HG03354 (cell line): Measurements from ENCODE around the gene MEGF11.

Experiments
- ATAC-seq: cut with Tn5 transposase; IDR thresholded peaks from one replicate; pipeline ENCODE4 v1.9.1; 2021; ENCODE audit warnings: mild to moderate bottlenecking; ENCODE audit not compliant: unreplicated experiment, poor library complexity, severe bottlenecking

Gene MEGF11

GRCh38 chr15:65919353-65919752, 334.2 kb downstream of the MEGF11 start:
- no peak for ATAC-seq

GRCh38 chr15:65918945-65919344, 334.6 kb downstream of the MEGF11 start:
- ATAC-seq = no peak

- no peak for ATAC-seq
Observed at GRCh38 chr15:65918357-65918920, 335.1 kb downstream of the MEGF11 start.

- ATAC-seq = no peak
Observed at GRCh38 chr15:65917936-65918335, 335.6 kb downstream of the MEGF11 start.

- ATAC-seq = peak; percentile 8
Observed at GRCh38 chr15:65917407-65917756, 336.2 kb downstream of the MEGF11 start.

GRCh38 chr15:65916664-65917406, 336.7 kb downstream of the MEGF11 start:
- ATAC-seq = peak; percentile 71

- no peak for ATAC-seq
Observed at GRCh38 chr15:65916041-65916663, 337.4 kb downstream of the MEGF11 start.

GRCh38 chr15:65914981-65915925, 338.3 kb downstream of the MEGF11 start:
- no peak for ATAC-seq

GRCh38 chr15:65914386-65914785, 339.2 kb downstream of the MEGF11 start:
- no peak for ATAC-seq

- ATAC-seq = no peak
Observed at GRCh38 chr15:65913631-65914199, 339.8 kb downstream of the MEGF11 start.

- no peak for ATAC-seq
Observed at GRCh38 chr15:65912235-65912634, 341.3 kb downstream of the MEGF11 start.

GRCh38 chr15:65910341-65910740, 343.2 kb downstream of the MEGF11 start:
- no peak for ATAC-seq

GRCh38 chr15:65909831-65910230, 343.7 kb downstream of the MEGF11 start:
- ATAC-seq = no peak

- no peak for ATAC-seq
Observed at GRCh38 chr15:65908876-65909275, 344.7 kb downstream of the MEGF11 start.

- no peak for ATAC-seq
Observed at GRCh38 chr15:65907661-65908060, 345.9 kb downstream of the MEGF11 start.

GRCh38 chr15:65906396-65906795, 347.2 kb downstream of the MEGF11 start:
- ATAC-seq = no peak

GRCh38 chr15:65904301-65904700, 349.2 kb downstream of the MEGF11 start:
- ATAC-seq = no peak

GRCh38 chr15:65903296-65904073, 350.1 kb downstream of the MEGF11 start:
- no peak for ATAC-seq

- ATAC-seq = peak; percentile 65
Observed at GRCh38 chr15:65902373-65902772, 351.2 kb downstream of the MEGF11 start.
